SJSA1 (cell line): Measurements from ENCODE around the gene TNPO2. TPM values are rescaled to one million over a fixed set of nuclear protein-coding genes. Genes with fewer than 3 reads are reported as not detected.
A peak's percentile ranks its signal among the peaks of the same experiment; 100 is the strongest.

Experiments
- DNase-seq, 2 experiments: peaks; one replicate each; pipeline ENCODE4 v3.0.0-alpha.2; 2015 to 2020; ENCODE audit warnings: low spot score in 2 of 2, low read depth in 1 of 2
- H3K27ac ChIP-seq: fragments of 250-450 bp; sonication (Bioruptor Pico); 2 replicates; pipeline ENCODE4 v1.5.1; 2020; ENCODE audit warnings: mild to moderate bottlenecking, moderate library complexity
- H3K27me3 ChIP-seq: fragments of 250-450 bp; sonication (Bioruptor Pico); replicated peaks from 2 replicates; pipeline ENCODE4 v1.5.1; 2020; ENCODE audit warnings: mild to moderate bottlenecking, moderate library complexity
- H3K36me3 ChIP-seq: fragments of 250-450 bp; sonication (Bioruptor Pico); 2 replicates; pipeline ENCODE4 v1.5.1; 2020; ENCODE audit warnings: mild to moderate bottlenecking
- H3K4me1 ChIP-seq: fragments of 250-450 bp; sonication (Bioruptor Pico); replicated peaks from 2 replicates; pipeline ENCODE4 v1.6.1; 2021; ENCODE audit warnings: mild to moderate bottlenecking
- H3K4me3 ChIP-seq: fragments of 250-450 bp; sonication (Bioruptor Pico); 2 replicates; pipeline ENCODE4 v1.5.1; 2020; ENCODE audit warnings: mild to moderate bottlenecking
- H3K9me3 ChIP-seq: fragments of 250-450 bp; sonication (Bioruptor Pico); replicated peaks from 2 replicates; pipeline ENCODE4 v1.5.1; 2020; ENCODE audit warnings: mild to moderate bottlenecking
- total RNA-seq: library from RNA; depleted of rRNA; stranded (reverse); fragments of >200 nt; shearing (Covaris generic); gene quantifications from 2 replicates; pipeline ENCODE4 v1.2.3, GENCODE V29; 2014; rRNA removed

TNPO2 gene
- total RNA-seq, result 24.0 and 25.8 TPM in 2 replicates

DNA sequence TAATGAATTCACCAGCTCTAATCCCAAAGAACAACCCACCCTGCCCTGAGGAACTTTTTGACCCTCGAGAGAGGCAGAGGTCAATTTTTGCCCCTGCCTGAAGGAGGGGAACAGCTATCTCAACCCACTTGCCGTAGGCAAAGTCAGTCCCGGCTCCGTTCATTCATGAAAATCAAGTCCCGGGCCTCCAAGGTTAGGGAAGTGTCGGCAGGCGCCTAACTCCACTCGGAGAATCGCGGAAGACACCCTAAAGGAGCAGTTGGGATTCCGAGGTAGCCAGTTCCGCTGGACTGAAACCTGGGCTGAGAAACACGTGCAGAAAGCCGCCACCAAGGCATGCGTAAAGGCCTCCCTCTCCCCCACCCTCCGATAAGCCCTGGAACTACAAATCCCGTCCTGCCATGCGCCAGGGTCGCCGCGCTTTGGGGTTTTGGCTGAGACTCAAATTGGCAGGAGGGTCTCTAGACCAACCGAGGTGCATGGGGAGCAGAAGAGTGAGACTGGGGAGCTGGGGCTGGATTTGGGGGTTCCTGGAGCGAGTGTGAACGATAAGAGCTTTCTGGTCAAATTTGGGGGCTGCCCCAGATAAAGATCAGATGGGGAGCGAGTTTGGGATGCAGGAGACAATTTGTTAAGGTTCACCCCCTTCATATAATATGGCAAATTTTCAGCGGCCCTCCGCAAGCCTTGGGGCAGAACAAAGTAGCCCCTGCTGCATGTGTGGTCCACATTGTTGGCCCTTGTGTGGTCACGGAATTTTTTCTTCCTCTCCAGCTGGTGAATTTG, at the start of gene TNPO2:
Gene TNPO2, minus strand, starts transcription at position 292 of the 786 bp plus-strand sequence. CDS start 2,955 bp downstream, outside the sequence.
- H3K27ac ChIP-seq, result peak within 1 kb of the TSS; percentile 87
- no peaks in the 10 kb centered on the region for H3K9me3 ChIP-seq
- no peaks in the 10 kb centered on the region for H3K27me3 ChIP-seq
- H3K4me3 ChIP-seq, result peak within 1 kb of the TSS; percentile 62
- DNase-seq, result peak; percentile 72 to 77
- peaks cover 38% of the 10 kb centered on the region for H3K36me3 ChIP-seq
- peaks cover 27% of the 10 kb centered on the region for H3K4me1 ChIP-seq

DNA sequence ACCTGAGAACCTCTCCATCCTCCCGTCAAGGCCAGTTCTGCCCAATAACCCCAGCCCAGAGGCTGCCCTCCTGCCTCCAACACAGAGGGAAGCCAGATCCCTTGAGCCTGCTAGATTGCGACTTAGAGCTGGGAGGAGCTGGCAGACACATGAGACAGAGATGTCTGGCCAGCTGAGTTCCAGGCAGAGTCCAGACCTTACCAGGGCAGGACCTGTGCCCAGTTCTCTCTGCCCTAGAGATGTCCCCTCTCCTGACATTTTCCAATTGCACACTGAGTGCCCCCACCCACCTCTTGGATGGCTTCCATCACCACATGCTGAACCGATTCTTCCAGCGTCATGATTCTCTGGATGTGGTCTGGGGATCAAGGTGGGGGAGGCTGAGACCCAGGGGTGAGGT, 48.6 kb upstream of the TNPO2 start:
- no peak overlapping the region for H3K4me3 ChIP-seq
- peaks cover 13% of the 10 kb centered on the region for H3K4me1 ChIP-seq
- H3K9me3 ChIP-seq, result no peaks in the 10 kb centered on the region
- H3K36me3 ChIP-seq, result 0 out of 2 replicates have a peak, but pooled peaks cover 4% of the 10 kb centered on the region
- no peak overlapping the region for H3K27ac ChIP-seq
- H3K27me3 ChIP-seq, result no peaks in the 10 kb centered on the region
- DNase-seq, result no peak

DNA sequence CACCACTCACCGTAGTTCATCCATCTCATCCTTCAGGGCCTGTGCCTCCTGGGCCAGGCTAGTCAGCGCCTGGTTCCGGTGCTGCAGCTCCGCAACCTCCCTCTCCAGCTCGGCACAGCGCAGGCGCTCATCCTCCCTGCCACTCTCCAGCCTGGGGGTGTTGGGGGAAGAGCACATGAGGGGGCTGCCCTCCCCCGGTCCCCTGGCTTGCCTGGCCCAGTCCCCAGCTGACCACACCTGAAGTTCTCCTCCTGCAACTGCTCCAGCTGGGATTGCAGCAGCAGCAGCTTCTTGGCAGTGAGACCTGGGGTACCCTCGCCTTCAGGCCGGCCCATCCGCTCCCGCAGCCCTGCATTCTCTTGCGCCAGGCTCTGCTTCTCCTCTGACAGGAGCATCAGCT, 47.2 kb upstream of the TNPO2 start:
- H3K4me1 ChIP-seq, result peaks cover 11% of the 10 kb centered on the region
- no peak overlapping the region for H3K27ac ChIP-seq
- H3K4me3 ChIP-seq, result no peak overlapping the region
- no peak for DNase-seq
- H3K27me3 ChIP-seq, result no peaks in the 10 kb centered on the region
- H3K36me3 ChIP-seq, result 0 out of 2 replicates have a peak, but pooled peaks cover 4% of the 10 kb centered on the region
- no peaks in the 10 kb centered on the region for H3K9me3 ChIP-seq

DNA sequence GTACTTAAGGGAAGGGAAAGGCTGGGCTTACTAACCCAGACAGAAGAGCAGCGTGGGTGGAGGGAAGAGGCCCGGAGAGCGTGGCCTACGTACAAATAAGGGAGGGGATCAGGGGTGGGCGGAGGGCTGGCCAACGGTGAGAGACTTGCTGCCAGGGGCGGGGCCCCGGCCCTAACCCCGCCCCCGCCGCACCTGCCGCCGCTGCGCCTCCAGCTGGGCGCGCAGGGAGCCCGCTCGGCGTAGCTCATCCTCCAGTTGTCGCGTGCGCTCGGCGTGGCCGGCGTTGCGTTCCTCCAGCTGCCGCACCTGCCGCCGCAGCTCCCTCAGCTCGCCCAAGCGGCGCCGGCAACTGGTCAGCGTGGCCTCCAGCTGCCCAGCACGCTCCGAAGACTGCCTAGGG, 46.0 kb upstream of the TNPO2 start:
- Histone ChIP-seq H3K36me3 (no peaks in the 10 kb centered on the region), H3K9me3 (no peaks in the 10 kb centered on the region), H3K27ac (no peak overlapping the region), H3K4me1 (peaks cover 9% of the 10 kb centered on the region), H3K27me3 (no peaks in the 10 kb centered on the region), H3K4me3 (no peak overlapping the region)
- DNase-seq, result no peak

DNA sequence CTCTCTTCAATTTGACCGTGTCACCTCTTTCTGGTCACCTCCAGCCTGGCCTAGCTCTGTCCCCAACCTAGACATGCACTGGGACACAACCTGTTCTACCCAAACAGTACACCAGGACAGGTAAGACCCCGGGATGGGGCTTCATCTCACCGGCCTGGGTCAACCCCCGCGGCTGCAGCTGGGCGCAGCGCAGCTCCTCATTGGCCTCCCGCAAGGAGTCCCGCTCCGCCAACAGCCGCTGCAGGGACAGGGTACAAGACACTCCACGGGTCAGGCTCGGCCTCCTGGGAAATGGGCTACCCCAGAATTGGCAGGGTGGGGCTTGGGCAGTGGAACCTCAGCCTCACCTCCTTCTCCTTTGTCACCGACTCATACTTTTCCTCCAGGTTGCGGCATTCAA, 43.9 kb upstream of the TNPO2 start:
- Histone ChIP-seq H3K27ac (no peak overlapping the region), H3K27me3 (no peaks in the 10 kb centered on the region), H3K9me3 (no peaks in the 10 kb centered on the region), H3K36me3 (0 out of 2 replicates have a peak, but pooled peaks cover 2% of the 10 kb centered on the region), H3K4me1 (0 out of 2 replicates have a peak, but pooled peaks cover 3% of the 10 kb centered on the region), H3K4me3 (no peak overlapping the region)
- no peak for DNase-seq

DNA sequence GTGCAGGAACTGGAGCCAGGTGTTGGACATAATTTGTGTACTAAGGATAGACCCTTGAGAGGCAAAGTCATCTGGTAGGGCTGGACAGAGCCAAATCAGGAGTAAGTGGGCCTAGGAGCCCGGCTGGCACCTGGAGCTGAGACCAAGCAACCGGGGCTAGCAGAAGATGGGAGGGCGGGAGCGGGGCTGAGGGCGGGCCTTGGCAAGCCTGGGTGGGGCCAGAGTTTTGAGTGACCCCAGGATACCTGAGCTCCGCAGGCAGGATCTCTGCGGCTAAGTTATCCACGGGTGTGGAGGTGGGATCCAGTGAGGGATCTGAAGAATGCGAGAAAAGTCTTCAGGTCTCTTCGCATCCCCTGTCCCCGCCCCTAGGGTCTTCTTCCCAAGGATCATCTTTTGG, 43.4 kb upstream of the TNPO2 start:
- H3K36me3 ChIP-seq, result 0 out of 2 replicates have a peak, but pooled peaks cover 2% of the 10 kb centered on the region

DNA sequence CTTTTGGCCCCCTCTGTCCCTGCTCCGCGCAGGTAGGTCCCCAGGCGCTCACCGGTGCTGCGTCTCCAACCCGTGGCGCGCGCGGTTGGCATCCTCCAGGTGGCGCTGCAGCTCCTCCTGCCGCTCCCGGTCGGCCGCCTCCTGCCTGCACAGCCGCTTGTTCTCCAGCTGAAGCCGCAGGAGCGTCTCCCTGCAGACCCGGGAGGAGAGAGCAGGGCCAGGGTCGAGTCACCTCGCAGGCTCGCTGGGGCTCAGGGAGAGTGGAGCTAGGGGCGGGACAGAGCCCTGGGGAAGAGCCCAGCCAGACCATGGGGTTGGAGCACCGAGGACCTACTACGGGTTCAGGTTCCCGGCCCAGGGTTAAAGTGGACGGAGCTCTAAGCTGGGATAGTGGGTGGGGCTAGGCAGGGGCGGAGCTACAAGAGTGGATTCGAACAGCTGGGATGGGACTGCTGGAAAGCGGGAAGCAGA, 42.4 kb upstream of the TNPO2 start:
- 0 out of 2 replicates have a peak, but pooled peaks cover 2% of the 10 kb centered on the region for H3K36me3 ChIP-seq
- 0 out of 2 replicates have a peak, but pooled peaks cover 3% of the 10 kb centered on the region for H3K4me1 ChIP-seq
- peak; percentile 90 to 93 for DNase-seq
- H3K27ac ChIP-seq, result no peak overlapping the region
- H3K4me3 ChIP-seq, result peak overlapping the region; percentile 37
- H3K9me3 ChIP-seq, result no peaks in the 10 kb centered on the region
- no peaks in the 10 kb centered on the region for H3K27me3 ChIP-seq

More for the DNA sequence above, 43.4 kb upstream of the TNPO2 start:
- Histone ChIP-seq H3K9me3 (no peaks in the 10 kb centered on the region), H3K4me3 (no peak overlapping the region), H3K27me3 (no peaks in the 10 kb centered on the region), H3K27ac (no peak overlapping the region), H3K4me1 (0 out of 2 replicates have a peak, but pooled peaks cover 3% of the 10 kb centered on the region)
- DNase-seq, result no peak

DNA sequence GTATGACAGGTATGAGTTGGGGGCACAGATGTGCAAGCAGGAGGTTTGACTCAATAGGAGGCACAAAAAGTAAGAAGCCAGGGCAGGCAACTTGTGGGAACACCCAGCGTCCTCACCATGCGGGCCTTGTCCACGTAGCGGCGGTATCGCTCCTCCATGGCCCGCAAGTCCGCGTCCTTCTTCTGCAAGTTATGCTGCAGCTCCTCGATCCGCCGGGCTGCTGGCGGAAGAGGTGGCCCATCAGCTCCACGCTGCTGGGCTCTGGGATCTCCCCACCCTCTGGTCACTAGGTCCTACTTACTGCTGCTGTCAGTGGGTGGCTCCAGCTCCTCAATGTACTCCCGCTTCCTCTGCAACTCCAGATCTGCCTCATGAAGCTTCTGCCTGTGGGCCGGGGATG, 41.0 kb upstream of the TNPO2 start:
- Histone ChIP-seq H3K4me3 (no peak overlapping the region), H3K4me1 (0 out of 2 replicates have a peak, but pooled peaks cover 3% of the 10 kb centered on the region), H3K9me3 (no peaks in the 10 kb centered on the region), H3K27me3 (no peaks in the 10 kb centered on the region), H3K27ac (no peak overlapping the region), H3K36me3 (0 out of 2 replicates have a peak, but pooled peaks cover 2% of the 10 kb centered on the region)
- DNase-seq, result no peak

DNA sequence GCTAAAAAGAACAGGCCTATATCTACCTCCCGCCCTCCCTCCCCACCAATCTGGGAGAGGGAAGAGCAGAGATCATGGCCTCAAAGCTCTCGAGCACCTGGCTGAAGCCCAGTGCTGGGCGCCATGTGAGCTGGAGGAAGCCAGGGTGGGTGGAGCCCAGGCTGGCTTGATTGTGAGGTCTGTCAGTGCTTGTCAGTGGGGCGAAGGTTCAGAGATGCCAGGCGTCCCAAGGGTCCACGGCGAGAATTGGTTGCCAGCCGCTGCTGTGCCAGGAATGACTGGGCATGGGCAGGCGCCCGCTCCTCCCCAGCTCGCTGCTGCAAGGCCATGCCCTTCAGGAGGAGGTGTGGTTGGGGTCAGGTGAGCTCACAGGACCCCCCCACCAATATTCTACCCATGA, 39.4 kb upstream of the TNPO2 start:
- no peak for DNase-seq
- Histone ChIP-seq H3K9me3 (no peaks in the 10 kb centered on the region), H3K4me3 (no peak overlapping the region), H3K36me3 (0 out of 2 replicates have a peak, but pooled peaks cover 2% of the 10 kb centered on the region), H3K27me3 (no peaks in the 10 kb centered on the region), H3K4me1 (0 out of 2 replicates have a peak, but pooled peaks cover 3% of the 10 kb centered on the region), H3K27ac (no peak overlapping the region)

DNA sequence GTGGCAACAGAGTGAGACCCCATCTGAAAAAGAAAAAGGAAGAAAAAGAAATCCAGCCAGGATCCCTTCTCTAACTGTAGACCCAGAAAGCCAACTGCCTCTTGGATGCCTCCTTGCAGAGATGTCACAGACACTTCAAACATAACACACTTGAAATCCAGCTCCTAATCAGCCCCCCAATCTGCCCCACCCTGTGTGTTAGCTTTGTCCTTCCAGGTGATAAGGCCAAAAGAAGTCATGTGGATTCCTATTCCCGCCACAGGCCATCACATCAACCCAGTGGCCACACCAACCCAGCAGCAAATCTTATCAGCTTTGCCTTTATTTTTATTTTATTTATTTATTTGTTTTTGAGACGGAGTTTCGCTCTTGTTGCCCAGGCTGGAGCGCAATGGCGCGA, 36.0 kb upstream of the TNPO2 start:
- Histone ChIP-seq H3K4me1 (peaks cover 8% of the 10 kb centered on the region; the same call in 1 of the 2 replicates), H3K27ac (no peak overlapping the region), H3K27me3 (no peaks in the 10 kb centered on the region), H3K9me3 (no peaks in the 10 kb centered on the region), H3K4me3 (no peak overlapping the region), H3K36me3 (0 out of 2 replicates have a peak, but pooled peaks cover 2% of the 10 kb centered on the region)
- no peak for DNase-seq

DNA sequence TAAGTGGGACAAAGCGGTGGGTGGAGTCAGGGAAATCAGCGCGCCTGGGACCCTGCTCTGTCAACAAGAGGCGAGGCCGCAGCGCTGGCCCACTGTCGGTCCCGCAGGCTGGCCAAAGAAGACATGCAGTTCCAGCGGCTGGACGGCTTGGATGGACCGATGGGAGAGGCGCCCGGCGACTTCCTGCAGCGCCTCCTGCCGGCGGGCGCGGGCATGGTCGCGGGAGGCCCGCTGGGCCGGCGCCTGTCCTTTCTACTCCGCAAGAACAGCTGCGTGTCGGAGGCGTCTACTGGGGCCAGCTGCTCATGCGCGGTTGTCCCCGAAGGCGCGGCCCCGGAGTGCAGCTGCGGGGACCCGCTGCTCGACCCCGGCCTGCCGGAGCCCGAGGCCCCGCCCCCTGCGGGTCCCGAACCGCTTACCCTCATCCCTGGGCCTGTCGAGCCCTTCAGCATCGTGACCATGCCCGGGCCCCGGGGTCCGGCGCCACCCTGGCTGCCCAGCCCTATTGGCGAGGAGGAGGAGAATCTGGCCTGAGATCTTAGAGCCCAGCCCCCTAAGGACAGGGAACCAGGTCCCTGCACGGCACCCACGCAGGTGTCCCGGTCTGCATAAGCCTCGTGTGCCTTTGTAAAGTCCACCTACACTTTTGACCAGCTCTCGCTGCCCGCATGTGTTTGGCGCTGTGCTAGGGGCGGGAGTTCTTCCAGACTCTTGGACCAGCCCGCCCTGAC, 34.0 kb upstream of the TNPO2 start:
- Histone ChIP-seq H3K4me3 (peak overlapping the region; percentile 31), H3K4me1 (peaks cover 8% of the 10 kb centered on the region; the same call in 1 of the 2 replicates), H3K27me3 (peaks cover 8% of the 10 kb centered on the region), H3K36me3 (no peaks in the 10 kb centered on the region), H3K9me3 (no peaks in the 10 kb centered on the region), H3K27ac (no peak overlapping the region)
- peak; percentile 76 to 79 for DNase-seq

DNA sequence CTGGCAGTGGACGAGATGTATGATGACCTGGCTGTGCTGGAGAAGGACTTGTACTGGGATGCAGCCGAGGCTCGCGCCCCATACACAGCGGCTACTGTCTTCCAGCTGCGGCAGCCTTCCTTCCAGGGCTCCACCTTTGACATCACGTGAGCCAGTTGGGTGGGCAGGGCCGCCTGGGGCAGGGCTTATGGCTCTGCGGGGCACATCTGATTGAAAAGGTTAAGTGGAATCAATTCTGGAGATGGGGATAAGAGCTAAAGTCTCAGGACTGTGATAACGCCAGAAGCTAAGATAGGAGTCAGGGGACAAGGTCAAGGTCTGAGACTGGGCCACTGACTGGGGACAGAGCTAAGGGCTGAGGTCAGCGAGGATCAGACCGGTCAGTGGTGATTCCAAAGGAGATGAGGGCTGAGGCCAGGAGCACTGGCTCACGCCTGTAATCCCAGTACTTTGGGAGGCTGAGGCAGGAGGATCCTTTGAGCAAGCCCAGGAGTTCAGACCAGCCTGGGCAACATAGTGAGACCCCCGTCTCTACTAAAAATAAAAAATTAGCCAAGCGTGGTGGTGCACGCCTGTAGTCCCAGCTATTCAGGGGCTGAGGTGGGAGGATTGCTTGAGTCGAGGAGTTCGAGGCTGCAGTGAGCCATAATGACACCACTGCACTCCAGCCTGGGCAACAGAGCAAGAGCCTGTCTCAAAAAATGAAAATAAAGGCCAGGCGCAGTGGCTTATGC, 32.6 kb upstream of the TNPO2 start:
- Histone ChIP-seq H3K4me3 (no peak overlapping the region), H3K27me3 (peaks cover 20% of the 10 kb centered on the region), H3K9me3 (no peaks in the 10 kb centered on the region), H3K36me3 (no peaks in the 10 kb centered on the region), H3K4me1 (peaks cover 8% of the 10 kb centered on the region; the same call in 1 of the 2 replicates), H3K27ac (no peak overlapping the region)
- no peak for DNase-seq
